ENCODE data around the gene ADARB1. TPM values are rescaled to one million over a fixed set of nuclear protein-coding genes. Genes with fewer than 3 reads are reported as not detected.

ADARB1 gene
- total and polyA plus RNA-seq, 9 donors = 6.0 to 23.7 (median 16.3) TPM

DNA sequence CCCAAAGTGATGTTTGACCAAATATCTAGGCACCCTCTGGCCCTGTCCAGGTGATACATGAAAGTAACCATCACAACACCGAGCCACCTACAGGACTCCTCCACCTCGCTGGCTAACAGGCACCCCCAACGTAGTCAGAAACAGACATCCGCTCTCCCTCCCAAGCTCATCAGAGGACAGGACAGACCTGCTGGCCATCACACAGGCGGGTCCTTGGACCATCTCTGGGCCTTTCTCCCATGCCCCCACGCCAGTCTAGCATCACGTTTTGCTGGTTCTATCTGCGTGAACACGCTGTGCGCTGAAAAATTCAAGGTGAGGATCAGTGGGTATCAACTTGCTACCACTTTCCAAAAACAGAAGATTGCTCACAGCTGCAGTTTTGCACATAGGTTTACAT, 21.4 kb upstream of the ADARB1 start:
- Histone ChIP-seq H3K4me1 (ENCODE audit: insufficient read depth) (no peaks in the 10 kb centered on the region), H3K27me3 (no peaks in the 10 kb centered on the region), H3K9me3 (no peaks in the 10 kb centered on the region), H3K27ac (no peak overlapping the region), H3K36me3 (no peaks in the 10 kb centered on the region), H3K4me3 (no peak overlapping the region)
- TF ChIP-seq EP300 (IDR thresholded peaks at IDR 0.05) (no peak), POLR2A (IDR thresholded peaks at IDR 0.05) (no peak)
- TF ChIP-seq, protein P1, sequence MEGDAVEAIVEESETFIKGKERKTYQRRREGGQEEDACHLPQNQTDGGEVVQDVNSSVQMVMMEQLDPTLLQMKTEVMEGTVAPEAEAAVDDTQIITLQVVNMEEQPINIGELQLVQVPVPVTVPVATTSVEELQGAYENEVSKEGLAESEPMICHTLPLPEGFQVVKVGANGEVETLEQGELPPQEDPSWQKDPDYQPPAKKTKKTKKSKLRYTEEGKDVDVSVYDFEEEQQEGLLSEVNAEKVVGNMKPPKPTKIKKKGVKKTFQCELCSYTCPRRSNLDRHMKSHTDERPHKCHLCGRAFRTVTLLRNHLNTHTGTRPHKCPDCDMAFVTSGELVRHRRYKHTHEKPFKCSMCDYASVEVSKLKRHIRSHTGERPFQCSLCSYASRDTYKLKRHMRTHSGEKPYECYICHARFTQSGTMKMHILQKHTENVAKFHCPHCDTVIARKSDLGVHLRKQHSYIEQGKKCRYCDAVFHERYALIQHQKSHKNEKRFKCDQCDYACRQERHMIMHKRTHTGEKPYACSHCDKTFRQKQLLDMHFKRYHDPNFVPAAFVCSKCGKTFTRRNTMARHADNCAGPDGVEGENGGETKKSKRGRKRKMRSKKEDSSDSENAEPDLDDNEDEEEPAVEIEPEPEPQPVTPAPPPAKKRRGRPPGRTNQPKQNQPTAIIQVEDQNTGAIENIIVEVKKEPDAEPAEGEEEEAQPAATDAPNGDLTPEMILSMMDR (IDR thresholded peaks at IDR 0.05) = no peak
- no peak for DNase-seq
- 74 to 79% (median 78%) methylated on average over 10 of the region's 10 CpGs for WGBS, 3 donors
- intact Hi-C loops (cut with DNase I) = no loop called here

DNA sequence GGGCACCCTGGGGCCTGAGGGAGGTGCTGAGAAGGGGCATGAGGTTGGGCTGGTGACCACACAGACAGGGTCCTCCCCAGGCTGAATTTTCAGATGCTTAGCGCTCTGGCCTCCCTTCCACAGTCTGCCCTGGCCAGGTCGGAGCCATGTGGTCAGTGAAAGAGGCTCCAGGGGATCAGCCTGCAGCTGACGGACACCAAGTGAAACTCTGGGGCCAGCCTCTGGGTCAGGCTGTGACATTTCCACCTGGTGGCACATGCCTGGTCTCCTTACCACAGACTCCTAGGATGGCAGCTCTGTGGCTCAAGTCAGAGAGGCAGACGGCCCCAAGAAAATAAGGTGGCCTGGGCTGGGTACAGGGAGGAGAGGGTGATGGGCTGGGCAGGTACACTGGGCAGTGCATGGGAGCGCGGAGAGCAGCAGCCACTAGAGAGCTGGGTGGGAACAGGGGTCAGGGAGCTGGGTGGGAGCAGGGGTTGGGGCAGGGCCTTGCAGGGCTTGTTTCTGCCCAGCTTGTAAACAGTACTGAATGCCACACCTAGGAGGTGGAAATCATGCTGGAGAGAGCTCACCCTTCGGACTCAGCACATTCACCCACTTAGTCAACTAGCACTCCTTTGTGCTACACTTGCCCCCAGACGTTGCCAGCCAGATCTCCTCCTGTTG, 20.7 kb upstream of the ADARB1 start:
- TF ChIP-seq, protein P1 (IDR thresholded peaks at IDR 0.05) = no peak
- TF ChIP-seq EP300 (IDR thresholded peaks at IDR 0.05) (no peak), POLR2A (IDR thresholded peaks at IDR 0.05) (no peak)
- Histone ChIP-seq H3K36me3 (no peaks in the 10 kb centered on the region), H3K9me3 (no peaks in the 10 kb centered on the region), H3K4me3 (no peak overlapping the region), H3K27me3 (no peaks in the 10 kb centered on the region), H3K27ac (no peak overlapping the region), H3K4me1 (ENCODE audit: insufficient read depth) (no peaks in the 10 kb centered on the region)
- WGBS, 3 donors = 82 to 88% (median 82%) methylated on average over 8 of the region's 8 CpGs
- DNase-seq = no peak
- intact Hi-C loops (cut with DNase I) = no loop called here

DNA sequence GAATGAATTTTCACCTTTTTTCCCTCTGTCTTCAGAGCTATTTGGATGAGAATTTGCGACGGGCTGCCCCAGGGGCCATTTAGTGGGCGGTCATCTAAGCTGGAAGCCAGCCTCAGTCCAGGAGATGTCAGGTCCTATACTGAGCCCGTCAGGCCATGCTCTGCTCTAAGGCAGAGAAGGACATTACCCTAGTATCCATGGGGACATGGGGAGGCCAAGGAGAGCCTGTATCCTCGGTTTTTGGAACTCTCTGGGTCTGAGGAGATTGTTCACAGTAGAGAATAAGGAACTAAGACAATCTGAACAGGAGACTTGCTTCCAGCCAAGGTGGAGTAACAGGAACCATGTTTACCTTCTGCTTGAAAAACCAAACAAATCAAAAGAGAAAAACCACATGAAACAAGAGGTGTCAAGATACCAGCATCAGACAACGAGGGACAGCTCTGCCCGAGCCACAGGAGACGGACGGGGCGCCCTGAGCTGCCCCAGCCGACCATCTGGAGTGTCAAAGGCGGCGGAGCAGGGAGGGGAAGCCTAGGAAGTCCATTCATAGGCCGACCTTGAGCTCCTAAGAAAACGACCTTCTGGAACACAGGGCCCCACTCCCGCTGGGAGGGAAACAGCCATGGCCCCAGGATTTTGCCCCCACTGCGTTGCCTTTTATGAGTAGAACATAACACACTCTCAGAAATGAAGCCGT, 20.0 kb upstream of the ADARB1 start:
- H3K36me3 ChIP-seq = no peaks in the 10 kb centered on the region
- H3K27ac ChIP-seq = no peak overlapping the region
- no peak for TF ChIP-seq POLR2A (IDR thresholded peaks at IDR 0.05)
- TF ChIP-seq, protein P1 (IDR thresholded peaks at IDR 0.05) = no peak
- no peak for TF ChIP-seq EP300 (IDR thresholded peaks at IDR 0.05)
- no peaks in the 10 kb centered on the region for H3K9me3 ChIP-seq
- H3K4me3 ChIP-seq = no peak overlapping the region
- H3K27me3 ChIP-seq = no peaks in the 10 kb centered on the region
- 67 to 77% (median 75%) methylated on average over 18 of the region's 18 CpGs for WGBS, 3 donors
- no peak for DNase-seq
- intact Hi-C loops (cut with DNase I) = no loop called here
- H3K4me1 ChIP-seq (ENCODE audit: insufficient read depth) = no peaks in the 10 kb centered on the region

DNA sequence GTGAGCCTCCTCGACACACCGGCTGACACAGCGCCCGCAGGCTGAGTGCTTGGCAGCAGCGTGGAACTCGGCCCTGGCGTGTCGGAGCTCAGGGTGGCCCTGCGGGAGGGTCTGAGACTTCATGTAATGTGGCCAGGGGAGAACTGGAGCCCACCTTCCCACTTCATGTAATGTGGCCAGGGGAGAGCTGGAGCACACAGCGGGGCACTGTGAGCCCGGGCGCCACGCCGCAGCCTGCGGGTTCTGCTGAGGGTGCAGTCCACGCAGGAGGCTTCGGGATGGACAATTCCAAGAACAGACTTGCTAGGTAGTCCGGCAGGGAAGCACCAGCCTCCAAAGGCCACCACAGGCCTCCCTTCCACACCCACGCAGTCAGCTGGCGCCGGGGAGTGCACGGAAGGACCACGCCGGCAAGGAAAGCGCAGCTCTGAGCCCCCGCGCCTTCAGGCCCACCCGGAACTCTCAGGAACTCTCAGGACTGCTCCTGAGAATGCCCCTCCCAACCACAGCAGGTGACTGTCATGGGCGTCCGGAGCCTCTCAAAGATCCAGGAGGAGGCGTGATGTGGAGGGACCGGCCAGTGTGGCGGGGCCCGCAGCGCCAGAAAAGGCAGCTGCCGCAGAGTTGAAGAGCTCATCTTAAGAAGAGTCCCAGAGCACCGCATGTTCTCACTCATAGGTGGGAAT, 19.3 kb upstream of the ADARB1 start:
- intact Hi-C loops (cut with DNase I) = no loop called here
- Histone ChIP-seq H3K27ac (no peak overlapping the region), H3K4me1 (ENCODE audit: insufficient read depth) (no peaks in the 10 kb centered on the region), H3K36me3 (no peaks in the 10 kb centered on the region), H3K27me3 (no peaks in the 10 kb centered on the region), H3K9me3 (no peaks in the 10 kb centered on the region), H3K4me3 (no peak overlapping the region)
- 86 to 92% (median 88%) methylated on average over 37 of the region's 37 CpGs for WGBS, 3 donors
- TF ChIP-seq EP300 (IDR thresholded peaks at IDR 0.05) = no peak
- TF ChIP-seq, protein P1 (IDR thresholded peaks at IDR 0.05) = no peak
- no peak for TF ChIP-seq POLR2A (IDR thresholded peaks at IDR 0.05)
- DNase-seq = no peak

Data from ovary (tissue), 9 donors.